HG02798 (cell line): ENCODE results near the gene ZNF516.

ENCODE experiments used
- ATAC-seq: cut with Tn5 transposase; IDR thresholded peaks from one replicate; pipeline ENCODE4 v1.9.1; 2021; ENCODE audit warnings: mild to moderate bottlenecking; ENCODE audit not compliant: unreplicated experiment, poor library complexity

The ZNF516 gene

GRCh38 chr18:76314496-76314895, 180.5 kb downstream of the ZNF516 start:
- ATAC-seq, result no peak

- no peak for ATAC-seq
Observed at GRCh38 chr18:76314015-76314414, 181.0 kb downstream of the ZNF516 start.
